Stimulated activated effector memory CD8-positive, alpha-beta T cell treated with anti-CD3 and anti-CD28 coated beads, Interleukin-12 subunit alpha, Interleukin-12 subunit beta, amount 100 ng/mL, for 72 hours (primary cell): Measurements from ENCODE around the gene TCF20.

Experiments
- ATAC-seq: fragments of 150-1000 bp; cut with Tn5 transposase; 2 replicates; pipeline ENCODE4 v1.10.0; 2021
- DNase-seq, 2 donors: peaks; one replicate each; pipeline ENCODE4 v3.0.0; 2021 to 2022; ENCODE audit warnings: low spot score in 2 of 2
- H3K27ac Mint-ChIP-seq: one replicate; pipeline ENCODE4 v1.8.0; 2022; ENCODE audit warnings: mild to moderate bottlenecking, mixed read lengths
- H3K36me3 Mint-ChIP-seq: one replicate; pipeline ENCODE4 v1.8.0; 2022; ENCODE audit warnings: mild to moderate bottlenecking, mixed read lengths
- H3K4me1 Mint-ChIP-seq: one replicate; pipeline ENCODE4 v1.8.0; 2022; ENCODE audit warnings: mixed read lengths
- H3K4me3 Mint-ChIP-seq: one replicate; pipeline ENCODE4 v1.8.0; 2022; ENCODE audit warnings: mild to moderate bottlenecking, mixed read lengths
- H3K9me3 Mint-ChIP-seq: one replicate; pipeline ENCODE4 v1.8.0; 2022; ENCODE audit warnings: mixed read lengths

TCF20 gene

DNA sequence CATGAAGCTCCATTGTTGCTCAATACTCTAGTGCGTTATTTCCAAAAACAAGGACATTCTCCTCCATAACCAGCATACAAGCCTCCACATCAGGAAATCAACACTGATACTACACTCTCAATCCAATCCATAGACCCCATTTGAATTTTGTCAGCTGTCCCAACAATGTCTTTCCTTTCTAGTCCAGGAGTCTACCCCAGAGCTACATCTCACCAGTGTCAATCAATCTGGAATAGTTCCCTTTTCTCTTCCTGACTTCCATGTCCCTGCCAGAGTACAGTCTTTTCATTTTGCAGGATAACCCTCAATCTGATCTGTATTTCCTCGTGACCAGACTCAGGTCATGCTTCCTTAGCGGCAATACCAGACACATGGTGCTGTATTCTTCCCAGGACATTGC, 43.0 kb downstream of the TCF20 start:
- no peak for DNase-seq
- Mint-ChIP-seq H3K4me3 (no peak overlapping the region), H3K4me1 (peaks cover 45% of the 10 kb centered on the region), H3K27ac (peak overlapping the region; percentile 9), H3K9me3 (no peaks in the 10 kb centered on the region), H3K36me3 (peaks cover 9% of the 10 kb centered on the region)
- ATAC-seq = no peak

DNA sequence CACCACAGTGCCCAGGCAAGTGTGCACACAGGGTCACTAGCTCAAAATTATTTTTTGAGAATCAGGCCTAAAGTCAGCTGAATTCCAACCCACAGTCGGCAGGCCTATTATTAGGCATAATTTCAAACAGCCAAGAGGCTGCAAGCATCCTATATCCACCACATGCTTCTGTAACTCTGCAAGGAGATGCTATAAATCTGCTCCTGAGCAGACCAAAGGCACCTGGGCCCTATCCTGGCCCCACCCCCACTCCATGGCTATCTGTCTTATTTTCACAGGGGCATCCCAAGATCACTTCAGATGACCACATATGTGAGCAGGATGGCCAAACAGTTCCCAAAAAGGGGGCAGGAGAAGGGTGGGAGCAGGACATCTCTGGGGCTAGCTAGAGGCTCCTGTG, 44.6 kb downstream of the TCF20 start:
- Mint-ChIP-seq H3K27ac (no peak overlapping the region), H3K36me3 (peaks cover 9% of the 10 kb centered on the region), H3K4me1 (peaks cover 53% of the 10 kb centered on the region), H3K4me3 (no peak overlapping the region), H3K9me3 (no peaks in the 10 kb centered on the region)
- DNase-seq (no peak), ATAC-seq (no peak)

DNA sequence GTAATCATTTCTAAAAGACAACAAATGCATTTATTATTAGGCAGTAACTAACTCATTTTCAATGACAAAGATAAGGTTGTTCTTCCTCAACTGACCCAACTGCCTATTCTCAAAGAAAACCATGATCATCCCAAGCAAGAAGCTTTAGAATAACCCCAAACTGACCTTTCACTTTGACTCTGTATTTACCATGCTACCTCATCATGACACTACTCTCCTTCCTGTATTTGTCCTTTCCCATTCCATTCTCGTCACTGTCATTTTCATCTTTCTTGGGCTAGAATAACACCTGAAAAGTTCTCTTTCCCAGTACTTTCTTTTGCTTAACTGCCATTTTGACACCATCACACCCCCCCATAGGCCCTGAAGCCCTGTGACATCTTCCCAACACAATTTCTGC, 48.3 kb downstream of the TCF20 start:
- H3K4me3 Mint-ChIP-seq = peak overlapping the region; percentile 3
- ATAC-seq (peak; percentile 45), DNase-seq (no peak)
- H3K9me3 Mint-ChIP-seq = no peaks in the 10 kb centered on the region
- peaks cover 49% of the 10 kb centered on the region for H3K4me1 Mint-ChIP-seq
- H3K36me3 Mint-ChIP-seq = peaks cover 4% of the 10 kb centered on the region
- peak overlapping the region; percentile 1 for H3K27ac Mint-ChIP-seq
